ENCODE measurements around the gene ZFHX3.

- TF ChIP-seq CTCF (conservative IDR thresholded peaks at IDR 0.05; ENCODE audit: low read depth, low read length) = no peak
- TF ChIP-seq EZH2 (IDR thresholded peaks at IDR 0.05; ENCODE audit: borderline replicate concordance, low read depth, low read length, poor library complexity, severe bottlenecking) = no peak
These were observed 34.0 kb downstream of the ZFHX3 start for GRCh38 chr16:73013974-73014373.

Measured in A673 (cell line).